Measurements from ENCODE around the gene CYP17A1.

CYP17A1 gene

DNA sequence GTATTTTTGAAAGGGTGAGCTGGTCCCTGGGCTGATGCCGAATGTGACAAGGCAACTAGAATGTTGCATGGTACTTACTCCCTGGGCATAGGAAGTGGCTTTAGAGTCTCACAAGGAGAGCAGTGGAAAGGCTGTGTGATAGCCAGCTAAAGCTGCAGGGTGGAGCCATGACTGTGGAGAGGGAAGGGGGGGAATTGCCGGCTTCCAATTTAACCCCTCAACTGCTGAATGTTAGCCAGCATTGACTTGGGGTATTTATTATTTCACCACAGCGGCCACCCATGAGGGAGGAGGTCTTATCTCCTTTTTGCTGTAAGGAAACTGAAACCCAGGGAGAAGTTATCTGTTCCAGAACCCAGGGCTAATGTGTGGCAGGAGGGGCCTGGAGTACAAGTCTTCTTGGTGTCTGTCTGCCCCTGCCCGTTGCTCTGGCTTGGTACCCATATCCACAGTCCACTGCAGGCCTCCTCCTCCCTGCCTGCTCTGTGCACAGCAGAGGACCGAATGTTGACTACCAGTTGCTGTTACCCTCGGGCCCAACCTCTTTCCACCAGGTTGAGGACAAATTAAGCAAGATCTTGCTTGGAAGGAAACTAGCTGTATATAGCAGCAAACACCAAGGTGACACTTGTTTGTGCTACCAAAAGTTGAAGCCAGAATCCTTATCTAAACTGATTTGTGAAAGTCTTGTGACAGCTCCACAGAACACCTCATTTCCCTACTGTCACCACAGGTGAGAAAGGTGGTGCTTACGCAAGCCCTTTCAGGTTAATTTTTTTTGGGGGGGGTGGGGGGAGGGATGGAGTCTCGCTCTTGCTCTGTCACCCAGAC lies 55.9 kb downstream of the CYP17A1 start:
- no peak for DNase-seq (ENCODE audit: low read depth)
- H3K4me3 ChIP-seq (ENCODE audit: low read length) = no peak overlapping the region
- TF ChIP-seq, protein P1, sequence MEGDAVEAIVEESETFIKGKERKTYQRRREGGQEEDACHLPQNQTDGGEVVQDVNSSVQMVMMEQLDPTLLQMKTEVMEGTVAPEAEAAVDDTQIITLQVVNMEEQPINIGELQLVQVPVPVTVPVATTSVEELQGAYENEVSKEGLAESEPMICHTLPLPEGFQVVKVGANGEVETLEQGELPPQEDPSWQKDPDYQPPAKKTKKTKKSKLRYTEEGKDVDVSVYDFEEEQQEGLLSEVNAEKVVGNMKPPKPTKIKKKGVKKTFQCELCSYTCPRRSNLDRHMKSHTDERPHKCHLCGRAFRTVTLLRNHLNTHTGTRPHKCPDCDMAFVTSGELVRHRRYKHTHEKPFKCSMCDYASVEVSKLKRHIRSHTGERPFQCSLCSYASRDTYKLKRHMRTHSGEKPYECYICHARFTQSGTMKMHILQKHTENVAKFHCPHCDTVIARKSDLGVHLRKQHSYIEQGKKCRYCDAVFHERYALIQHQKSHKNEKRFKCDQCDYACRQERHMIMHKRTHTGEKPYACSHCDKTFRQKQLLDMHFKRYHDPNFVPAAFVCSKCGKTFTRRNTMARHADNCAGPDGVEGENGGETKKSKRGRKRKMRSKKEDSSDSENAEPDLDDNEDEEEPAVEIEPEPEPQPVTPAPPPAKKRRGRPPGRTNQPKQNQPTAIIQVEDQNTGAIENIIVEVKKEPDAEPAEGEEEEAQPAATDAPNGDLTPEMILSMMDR (IDR thresholded peaks at IDR 0.05; ENCODE audit: insufficient read depth, low read depth, low read length, missing control alignments) = no peak

Data from epithelial cell of esophagus (primary cell).